GM21576 (cell line): ENCODE results near the gene SGCA.

Experiments used
- ATAC-seq: cut with Tn5 transposase; IDR thresholded peaks from one replicate; pipeline ENCODE4 v1.9.1; 2021; ENCODE audit warnings: mild to moderate bottlenecking, moderate library complexity; ENCODE audit not compliant: unreplicated experiment

The SGCA gene

GRCh38 chr17:50207315-50207714 lies 41.5 kb downstream of the SGCA start:
- ATAC-seq, result no peak

DNA sequence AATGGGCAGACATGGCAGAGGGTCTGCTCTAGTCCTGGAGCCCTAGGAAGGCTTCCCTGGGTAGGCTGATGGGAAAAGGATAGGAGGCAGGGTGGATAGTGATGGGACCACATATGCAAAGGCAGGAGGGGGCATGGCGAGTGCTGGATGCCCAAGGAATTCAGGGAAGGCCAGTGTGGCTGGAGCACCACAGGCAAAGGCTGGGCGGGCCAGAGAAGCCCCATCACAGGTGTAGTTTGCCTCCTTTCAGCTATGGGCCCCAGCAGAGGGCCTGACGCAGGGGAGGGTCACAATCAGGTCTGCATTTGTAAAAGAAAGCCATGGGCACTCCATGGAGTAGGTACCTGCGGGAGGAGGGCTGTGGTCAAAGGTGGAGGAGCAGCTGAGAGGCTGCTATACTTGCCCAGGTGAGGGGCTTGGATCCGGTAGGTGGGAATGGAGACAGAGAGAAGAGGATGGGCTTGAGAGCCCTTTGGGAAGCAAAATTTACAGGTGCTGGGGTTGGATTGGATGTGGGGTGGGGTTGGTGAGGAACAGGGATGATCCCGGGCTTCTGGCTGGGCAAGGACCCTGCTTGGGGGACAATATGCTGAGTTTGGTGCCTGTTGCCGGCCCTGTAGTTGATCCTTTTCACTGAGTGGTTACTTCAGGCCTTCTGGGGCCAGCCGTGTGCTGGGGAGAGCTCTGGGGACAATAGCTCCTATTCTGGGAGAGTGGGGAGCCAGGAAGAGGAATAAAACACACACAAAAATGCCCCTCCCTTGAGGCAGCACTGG lies 42.2 kb downstream of the SGCA start:
- no peak for ATAC-seq

DNA sequence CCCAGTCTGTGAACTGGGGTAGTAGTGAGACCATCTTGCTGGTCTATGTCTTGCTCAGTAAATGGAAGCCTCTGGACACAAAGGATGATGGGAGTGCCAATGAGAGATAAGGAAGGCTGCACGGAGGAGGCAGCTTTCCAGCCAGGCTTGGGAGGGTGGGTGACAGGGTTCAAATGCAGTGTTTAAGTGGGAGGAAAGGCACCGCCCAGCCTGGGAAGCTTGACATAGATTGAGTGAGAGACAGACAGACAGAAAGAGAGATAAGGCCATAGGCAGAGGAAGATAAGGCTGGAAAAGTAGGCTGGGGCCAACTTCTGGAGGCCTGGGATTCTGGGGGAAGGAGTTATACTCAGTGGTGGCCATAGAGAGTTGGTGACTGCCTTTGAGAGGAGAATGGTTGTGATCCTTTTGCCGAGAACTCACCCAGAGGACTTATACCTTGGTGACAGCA lies 42.8 kb downstream of the SGCA start:
- no peak for ATAC-seq

- ATAC-seq, result no peak
These were observed 43.3 kb downstream of the SGCA start for GRCh38 chr17:50209133-50209471.

GRCh38 chr17:50209472-50210239 lies 43.9 kb downstream of the SGCA start:
- ATAC-seq, result no peak

- ATAC-seq, result no peak
These were observed 44.7 kb downstream of the SGCA start for GRCh38 chr17:50210240-50211225.

DNA sequence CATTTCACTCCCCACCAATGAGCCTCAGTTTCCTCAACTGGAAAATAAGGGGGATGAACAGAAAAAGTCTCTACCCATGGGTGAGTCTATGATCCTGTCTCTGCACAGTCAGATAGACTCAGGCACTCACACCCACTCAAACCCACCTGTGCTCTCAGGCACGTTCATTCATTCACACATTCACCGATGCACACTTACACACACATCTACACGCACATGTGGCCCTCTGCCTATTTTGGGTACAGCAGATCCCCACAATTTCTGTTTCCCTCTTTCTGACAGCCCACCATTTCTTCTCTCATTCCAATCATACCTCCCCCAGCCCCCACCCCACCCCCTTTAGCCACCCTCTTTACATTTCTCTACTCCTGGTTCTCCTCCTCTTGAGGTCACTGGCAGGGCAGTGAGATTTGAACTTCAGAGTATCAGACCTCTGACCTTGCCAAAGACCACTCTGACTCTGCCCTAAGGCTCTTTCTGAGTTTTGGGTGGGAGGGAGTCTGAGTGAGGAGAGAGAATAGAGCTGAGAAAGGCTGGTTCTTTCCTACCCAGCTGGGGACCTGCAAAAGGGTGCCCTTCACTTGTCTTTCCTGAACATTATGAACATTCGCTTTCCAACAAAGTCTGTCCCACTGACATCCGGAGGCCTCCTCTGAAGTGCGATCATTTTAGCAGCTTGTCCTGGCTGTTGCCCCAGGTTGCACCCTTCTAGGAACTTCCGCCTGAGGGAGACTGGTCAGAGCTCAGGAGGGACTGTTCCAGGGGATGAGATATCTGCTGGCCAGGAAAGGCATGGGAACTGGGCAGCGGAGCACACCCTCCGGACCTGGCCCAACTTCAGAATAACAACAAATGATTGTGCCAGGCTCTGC lies 45.7 kb downstream of the SGCA start:
- ATAC-seq, result no peak

- ATAC-seq, result no peak
These were observed 46.5 kb downstream of the SGCA start for GRCh38 chr17:50212121-50212843.

DNA sequence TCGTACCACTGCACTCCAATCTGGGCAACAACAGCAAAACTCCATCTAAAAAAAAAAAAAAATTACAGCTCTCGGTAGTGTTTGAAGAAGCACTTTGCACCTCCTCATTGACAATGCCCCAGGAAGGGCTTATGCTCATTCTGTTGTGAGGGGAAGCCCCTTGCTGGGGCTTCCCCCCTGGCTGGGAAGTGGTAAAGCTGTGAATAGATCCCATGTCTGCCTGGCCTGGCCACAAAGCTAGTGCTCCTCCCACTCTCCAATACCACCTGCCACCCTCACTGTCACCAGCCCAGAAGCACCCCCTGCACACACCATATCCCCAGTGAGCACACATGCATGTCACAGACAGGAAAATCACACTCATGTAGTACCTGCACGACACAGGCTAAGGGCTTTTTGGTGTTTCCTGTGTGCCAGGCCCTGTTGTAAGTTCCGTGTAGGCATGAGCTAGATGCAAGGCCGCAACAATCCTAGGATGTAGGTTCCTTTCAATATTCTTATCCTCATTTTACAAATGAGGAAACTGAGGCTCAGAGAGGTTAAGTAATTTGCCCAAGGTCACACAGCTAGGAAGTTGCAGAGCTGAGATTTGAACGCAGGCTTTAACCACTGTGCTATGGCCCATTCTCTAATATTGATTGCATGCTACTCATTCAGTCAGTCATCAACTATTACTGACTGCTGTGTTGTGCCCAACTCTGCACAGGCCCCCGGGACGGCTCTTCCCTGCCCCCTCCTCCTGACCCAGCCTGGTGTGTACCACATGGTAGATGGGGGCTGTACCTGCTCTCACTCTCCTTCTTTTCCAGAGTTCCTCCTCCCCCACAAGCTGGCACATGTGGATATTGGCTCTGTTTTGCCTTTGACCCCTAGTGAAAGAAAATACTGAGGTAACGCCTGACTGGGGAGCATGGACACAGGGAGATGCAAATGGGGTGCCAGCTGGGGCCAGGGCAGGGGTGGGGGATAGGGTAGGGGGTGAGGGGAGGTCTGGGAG lies 47.5 kb downstream of the SGCA start:
- ATAC-seq, result peak; percentile 74

GRCh38 chr17:50214976-50215760 lies 49.4 kb downstream of the SGCA start:
- ATAC-seq, result no peak

- ATAC-seq, result no peak
These were observed 51.8 kb downstream of the SGCA start for GRCh38 chr17:50217591-50217990.

GRCh38 chr17:50218071-50218759 lies 52.4 kb downstream of the SGCA start:
- no peak for ATAC-seq

DNA sequence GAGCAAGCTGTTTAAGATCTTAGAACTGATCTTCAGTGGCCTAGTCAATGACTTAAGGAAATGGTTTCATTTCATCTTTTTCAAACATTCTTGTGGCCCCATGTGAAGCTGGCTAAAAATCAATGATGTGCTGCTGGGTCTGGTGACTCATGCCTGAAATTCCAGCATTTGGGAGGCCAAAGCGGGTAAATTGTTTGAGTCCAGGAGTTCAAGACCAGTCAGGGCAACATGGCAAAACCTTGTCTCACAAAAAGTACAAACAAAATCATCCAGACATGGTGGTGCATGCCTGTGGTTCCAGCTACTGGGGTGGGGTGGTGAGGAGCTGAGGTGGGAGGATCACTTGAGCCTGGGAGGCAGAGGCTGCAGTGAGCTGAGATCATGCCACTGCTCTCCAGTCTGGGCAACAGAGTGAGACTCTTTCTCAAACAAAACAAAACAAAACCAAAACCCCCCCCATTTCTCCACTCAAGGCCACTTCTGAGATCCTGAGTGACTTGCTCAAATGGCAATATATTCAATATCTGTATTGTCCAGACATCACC lies 53.0 kb downstream of the SGCA start:
- no peak for ATAC-seq

GRCh38 chr17:50219342-50219741 lies 53.5 kb downstream of the SGCA start:
- ATAC-seq, result no peak

DNA sequence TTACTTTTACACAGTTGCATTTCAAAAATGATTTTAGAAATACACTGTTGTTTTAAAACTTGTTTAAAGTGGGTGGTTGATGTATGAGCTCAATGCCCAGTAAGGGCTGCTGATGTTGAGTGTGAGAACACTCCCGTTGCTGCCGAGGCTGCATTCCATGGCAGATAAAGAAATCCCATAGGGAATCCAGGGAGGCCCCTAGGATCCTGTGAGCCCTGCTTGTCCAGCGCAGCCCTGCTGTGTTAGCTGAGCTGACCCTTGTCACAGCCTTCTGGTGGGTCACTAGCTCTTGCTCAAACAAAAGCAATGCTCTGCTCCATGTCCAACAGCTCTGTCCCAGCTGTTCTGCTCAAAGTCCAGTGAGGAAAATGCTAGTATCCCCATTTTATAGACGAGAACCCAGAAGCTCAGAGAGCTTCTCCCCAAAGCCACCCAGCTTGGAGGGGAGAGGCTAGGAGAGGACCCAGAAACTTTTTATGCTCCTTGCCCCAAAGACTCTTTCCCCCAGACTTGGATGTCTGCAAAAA lies 54.2 kb downstream of the SGCA start:
- ATAC-seq, result no peak

GRCh38 chr17:50220811-50221210 lies 55.0 kb downstream of the SGCA start:
- no peak for ATAC-seq
